Transverse colon (tissue), 4 donors: Measurements from ENCODE around the gene LMX1B.

Experiments used
- EP300 ChIP-seq: sonication (generic); formaldehyde crosslinking; IDR thresholded peaks from one replicate; pipeline ENCODE4 v1.6.1; 2017; ENCODE audit warnings: antibody characterized with exemption, low read depth
- POLR2A ChIP-seq: fragments of 450-650 bp; IDR thresholded peaks from one replicate; pipeline ENCODE4 v1.6.1; 2016; ENCODE audit warnings: antibody characterized with exemption, mild to moderate bottlenecking, moderate library complexity
- POLR2AphosphoS5 ChIP-seq, 3 donors: sonication (generic); formaldehyde crosslinking; IDR thresholded peaks; one replicate each; pipeline ENCODE4 v1.6.1; 2016; ENCODE audit warnings: antibody characterized with exemption in 3 of 3
- TF ChIP-seq, protein P1 (sequence below), 5 experiments: fragments of 200-600 bp in 3 of 5; fragments of 450-650 bp in 2 of 5; sonication (generic) in 3 of 5; IDR thresholded peaks; 1 replicate in 2 of 5; 2 replicates in 3 of 5; pipeline ENCODE4 v1.5.1; 2016 to 2017; ENCODE audit warnings: antibody characterized with exemption in 5 of 5, inconsistent platforms in 3 of 5, mild to moderate bottlenecking in 2 of 5, moderate library complexity in 1 of 5

DNA sequence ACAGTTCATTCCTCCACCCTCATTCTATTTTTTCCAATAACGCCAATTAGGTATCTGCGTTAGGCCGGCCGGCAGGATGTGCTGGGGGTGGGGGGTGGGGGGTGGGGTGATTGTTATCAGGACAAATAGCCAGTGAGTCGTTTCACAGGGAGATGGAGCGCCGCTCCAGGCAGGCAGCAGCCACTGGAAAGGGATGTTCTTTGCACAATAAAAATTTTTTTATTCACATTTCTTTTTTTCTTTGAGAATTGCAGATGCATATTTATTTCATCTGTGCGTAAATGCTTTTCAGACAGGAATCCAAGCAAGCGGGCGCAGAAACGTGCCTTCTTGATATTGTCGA lies 4.1 kb downstream of the LMX1B start:
- TF ChIP-seq, protein P1, sequence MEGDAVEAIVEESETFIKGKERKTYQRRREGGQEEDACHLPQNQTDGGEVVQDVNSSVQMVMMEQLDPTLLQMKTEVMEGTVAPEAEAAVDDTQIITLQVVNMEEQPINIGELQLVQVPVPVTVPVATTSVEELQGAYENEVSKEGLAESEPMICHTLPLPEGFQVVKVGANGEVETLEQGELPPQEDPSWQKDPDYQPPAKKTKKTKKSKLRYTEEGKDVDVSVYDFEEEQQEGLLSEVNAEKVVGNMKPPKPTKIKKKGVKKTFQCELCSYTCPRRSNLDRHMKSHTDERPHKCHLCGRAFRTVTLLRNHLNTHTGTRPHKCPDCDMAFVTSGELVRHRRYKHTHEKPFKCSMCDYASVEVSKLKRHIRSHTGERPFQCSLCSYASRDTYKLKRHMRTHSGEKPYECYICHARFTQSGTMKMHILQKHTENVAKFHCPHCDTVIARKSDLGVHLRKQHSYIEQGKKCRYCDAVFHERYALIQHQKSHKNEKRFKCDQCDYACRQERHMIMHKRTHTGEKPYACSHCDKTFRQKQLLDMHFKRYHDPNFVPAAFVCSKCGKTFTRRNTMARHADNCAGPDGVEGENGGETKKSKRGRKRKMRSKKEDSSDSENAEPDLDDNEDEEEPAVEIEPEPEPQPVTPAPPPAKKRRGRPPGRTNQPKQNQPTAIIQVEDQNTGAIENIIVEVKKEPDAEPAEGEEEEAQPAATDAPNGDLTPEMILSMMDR (IDR thresholded peaks at IDR 0.05), result no peak
- TF ChIP-seq POLR2A, result no peak
- no peak for TF ChIP-seq EP300
- TF ChIP-seq POLR2AphosphoS5 (IDR thresholded peaks at IDR 0.05), result no peak
